Measurements from ENCODE around the gene UQCRC1. TPM values are rescaled to one million over a fixed set of nuclear protein-coding genes. Genes with fewer than 3 reads are reported as not detected.

Gene UQCRC1
- total and polyA plus RNA-seq, 2 of the 8 experiments (the other 6 are each of a cell fraction or from before 2014, with no cell fraction given): 310 to 720 TPM

- TF ChIP-seq, protein P1, sequence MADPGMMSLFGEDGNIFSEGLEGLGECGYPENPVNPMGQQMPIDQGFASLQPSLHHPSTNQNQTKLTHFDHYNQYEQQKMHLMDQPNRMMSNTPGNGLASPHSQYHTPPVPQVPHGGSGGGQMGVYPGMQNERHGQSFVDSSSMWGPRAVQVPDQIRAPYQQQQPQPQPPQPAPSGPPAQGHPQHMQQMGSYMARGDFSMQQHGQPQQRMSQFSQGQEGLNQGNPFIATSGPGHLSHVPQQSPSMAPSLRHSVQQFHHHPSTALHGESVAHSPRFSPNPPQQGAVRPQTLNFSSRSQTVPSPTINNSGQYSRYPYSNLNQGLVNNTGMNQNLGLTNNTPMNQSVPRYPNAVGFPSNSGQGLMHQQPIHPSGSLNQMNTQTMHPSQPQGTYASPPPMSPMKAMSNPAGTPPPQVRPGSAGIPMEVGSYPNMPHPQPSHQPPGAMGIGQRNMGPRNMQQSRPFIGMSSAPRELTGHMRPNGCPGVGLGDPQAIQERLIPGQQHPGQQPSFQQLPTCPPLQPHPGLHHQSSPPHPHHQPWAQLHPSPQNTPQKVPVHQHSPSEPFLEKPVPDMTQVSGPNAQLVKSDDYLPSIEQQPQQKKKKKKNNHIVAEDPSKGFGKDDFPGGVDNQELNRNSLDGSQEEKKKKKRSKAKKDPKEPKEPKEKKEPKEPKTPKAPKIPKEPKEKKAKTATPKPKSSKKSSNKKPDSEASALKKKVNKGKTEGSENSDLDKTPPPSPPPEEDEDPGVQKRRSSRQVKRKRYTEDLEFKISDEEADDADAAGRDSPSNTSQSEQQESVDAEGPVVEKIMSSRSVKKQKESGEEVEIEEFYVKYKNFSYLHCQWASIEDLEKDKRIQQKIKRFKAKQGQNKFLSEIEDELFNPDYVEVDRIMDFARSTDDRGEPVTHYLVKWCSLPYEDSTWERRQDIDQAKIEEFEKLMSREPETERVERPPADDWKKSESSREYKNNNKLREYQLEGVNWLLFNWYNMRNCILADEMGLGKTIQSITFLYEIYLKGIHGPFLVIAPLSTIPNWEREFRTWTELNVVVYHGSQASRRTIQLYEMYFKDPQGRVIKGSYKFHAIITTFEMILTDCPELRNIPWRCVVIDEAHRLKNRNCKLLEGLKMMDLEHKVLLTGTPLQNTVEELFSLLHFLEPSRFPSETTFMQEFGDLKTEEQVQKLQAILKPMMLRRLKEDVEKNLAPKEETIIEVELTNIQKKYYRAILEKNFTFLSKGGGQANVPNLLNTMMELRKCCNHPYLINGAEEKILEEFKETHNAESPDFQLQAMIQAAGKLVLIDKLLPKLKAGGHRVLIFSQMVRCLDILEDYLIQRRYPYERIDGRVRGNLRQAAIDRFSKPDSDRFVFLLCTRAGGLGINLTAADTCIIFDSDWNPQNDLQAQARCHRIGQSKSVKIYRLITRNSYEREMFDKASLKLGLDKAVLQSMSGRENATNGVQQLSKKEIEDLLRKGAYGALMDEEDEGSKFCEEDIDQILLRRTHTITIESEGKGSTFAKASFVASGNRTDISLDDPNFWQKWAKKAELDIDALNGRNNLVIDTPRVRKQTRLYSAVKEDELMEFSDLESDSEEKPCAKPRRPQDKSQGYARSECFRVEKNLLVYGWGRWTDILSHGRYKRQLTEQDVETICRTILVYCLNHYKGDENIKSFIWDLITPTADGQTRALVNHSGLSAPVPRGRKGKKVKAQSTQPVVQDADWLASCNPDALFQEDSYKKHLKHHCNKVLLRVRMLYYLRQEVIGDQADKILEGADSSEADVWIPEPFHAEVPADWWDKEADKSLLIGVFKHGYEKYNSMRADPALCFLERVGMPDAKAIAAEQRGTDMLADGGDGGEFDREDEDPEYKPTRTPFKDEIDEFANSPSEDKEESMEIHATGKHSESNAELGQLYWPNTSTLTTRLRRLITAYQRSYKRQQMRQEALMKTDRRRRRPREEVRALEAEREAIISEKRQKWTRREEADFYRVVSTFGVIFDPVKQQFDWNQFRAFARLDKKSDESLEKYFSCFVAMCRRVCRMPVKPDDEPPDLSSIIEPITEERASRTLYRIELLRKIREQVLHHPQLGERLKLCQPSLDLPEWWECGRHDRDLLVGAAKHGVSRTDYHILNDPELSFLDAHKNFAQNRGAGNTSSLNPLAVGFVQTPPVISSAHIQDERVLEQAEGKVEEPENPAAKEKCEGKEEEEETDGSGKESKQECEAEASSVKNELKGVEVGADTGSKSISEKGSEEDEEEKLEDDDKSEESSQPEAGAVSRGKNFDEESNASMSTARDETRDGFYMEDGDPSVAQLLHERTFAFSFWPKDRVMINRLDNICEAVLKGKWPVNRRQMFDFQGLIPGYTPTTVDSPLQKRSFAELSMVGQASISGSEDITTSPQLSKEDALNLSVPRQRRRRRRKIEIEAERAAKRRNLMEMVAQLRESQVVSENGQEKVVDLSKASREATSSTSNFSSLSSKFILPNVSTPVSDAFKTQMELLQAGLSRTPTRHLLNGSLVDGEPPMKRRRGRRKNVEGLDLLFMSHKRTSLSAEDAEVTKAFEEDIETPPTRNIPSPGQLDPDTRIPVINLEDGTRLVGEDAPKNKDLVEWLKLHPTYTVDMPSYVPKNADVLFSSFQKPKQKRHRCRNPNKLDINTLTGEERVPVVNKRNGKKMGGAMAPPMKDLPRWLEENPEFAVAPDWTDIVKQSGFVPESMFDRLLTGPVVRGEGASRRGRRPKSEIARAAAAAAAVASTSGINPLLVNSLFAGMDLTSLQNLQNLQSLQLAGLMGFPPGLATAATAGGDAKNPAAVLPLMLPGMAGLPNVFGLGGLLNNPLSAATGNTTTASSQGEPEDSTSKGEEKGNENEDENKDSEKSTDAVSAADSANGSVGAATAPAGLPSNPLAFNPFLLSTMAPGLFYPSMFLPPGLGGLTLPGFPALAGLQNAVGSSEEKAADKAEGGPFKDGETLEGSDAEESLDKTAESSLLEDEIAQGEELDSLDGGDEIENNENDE (IDR thresholded peaks at IDR 0.05; ENCODE audit: insufficient replicate concordance, low read length): no peak
These were observed 46.9 kb downstream of the UQCRC1 start (continued) for GRCh38 chr3:48562367-48563095.

Data from H1 (cell line).